IMR-90 (cell line): ENCODE data around the gene PHACTR3. TPM values are rescaled to one million over a fixed set of nuclear protein-coding genes. Genes with fewer than 3 reads are reported as not detected.

Experiments used
- ATAC-seq: fragments of 200-7000 bp; cut with Tn5 transposase; 2 replicates; pipeline ENCODE4 v1.9.1; 2020; ENCODE audit warnings: low read depth, mild to moderate bottlenecking, moderate library complexity
- BruUV-seq: library from RNA; stranded (reverse); fragments of 400-500 nt; replicated peaks from 2 replicates; lab custom pipeline; 2021; lab: Mats Ljungman, UMichigan
- CTCF ChIA-PET: fragments of 300-600 bp; formaldehyde crosslinking; extraction: SDS; loops from one replicate; lab custom pipeline; 2021; ENCODE audit warnings: antibody characterized with exemption; lab: Yijun Ruan, JAX
- POLR2A ChIA-PET: fragments of 300-600 bp; sonication (Branson Sonifier 250); formaldehyde crosslinking; loops from one replicate; lab custom pipeline; 2022; ENCODE audit warnings: antibody characterized with exemption; ENCODE audit not compliant: unreplicated experiment; lab: Charles Lee
- DNase-seq: peaks from one replicate; pipeline ENCODE4 v3.0.0; 2013
- H2AFZ ChIP-seq: replicated peaks from 2 replicates; pipeline ENCODE3; 2013; ENCODE audit warnings: low read length, mild to moderate bottlenecking; ENCODE audit not compliant: poor library complexity
- H2AK5ac ChIP-seq: 2 replicates; pipeline ENCODE4 v1.6.1; 2013; ENCODE audit warnings: low read depth, low read length, inconsistent platforms
- H2AK9ac ChIP-seq: replicated peaks from 2 replicates; pipeline ENCODE3; 2013; ENCODE audit warnings: mild to moderate bottlenecking, low read depth, low read length, moderate library complexity; ENCODE audit not compliant: poor library complexity
- H2BK120ac ChIP-seq: 2 replicates; pipeline ENCODE4 v1.6.1; 2013; ENCODE audit warnings: low read depth, low read length, inconsistent platforms
- H2BK15ac ChIP-seq: 3 replicates; pipeline ENCODE4 v1.6.1; 2013; ENCODE audit warnings: low read depth, low read length, inconsistent platforms
- H2BK20ac ChIP-seq: 2 replicates; pipeline ENCODE4 v1.6.1; 2013; ENCODE audit warnings: low read depth, mild to moderate bottlenecking, inconsistent platforms, low read length, moderate library complexity
- H2BK5ac ChIP-seq: 2 replicates; pipeline ENCODE4 v1.6.1; 2013; ENCODE audit warnings: mild to moderate bottlenecking, low read depth, low read length, inconsistent platforms; ENCODE audit not compliant: poor library complexity, severe bottlenecking
- H3K14ac ChIP-seq: replicated peaks from 2 replicates; pipeline ENCODE4 v1.6.1; 2013; ENCODE audit warnings: low read depth, low read length, inconsistent platforms
- H3K18ac ChIP-seq: 2 replicates; pipeline ENCODE4 v1.6.1; 2013; ENCODE audit warnings: low read depth, low read length, control low read depth
- H3K23ac ChIP-seq: 2 replicates; pipeline ENCODE4 v1.6.1; 2013; ENCODE audit warnings: low read depth, low read length, inconsistent platforms
- H3K27ac ChIP-seq: 2 replicates; pipeline ENCODE4 v1.5.1; 2013; ENCODE audit warnings: mild to moderate bottlenecking, control low read depth, low read length; ENCODE audit not compliant: insufficient read depth
- H3K27me3 ChIP-seq: 2 replicates; pipeline ENCODE4 v1.6.1; 2013; ENCODE audit warnings: low read length; ENCODE audit not compliant: control insufficient read depth, insufficient read depth
- H3K36me3 ChIP-seq: 2 replicates; pipeline ENCODE4 v1.6.1; 2013; ENCODE audit warnings: low read length, mixed read lengths; ENCODE audit not compliant: control insufficient read depth, insufficient read depth
- H3K4ac ChIP-seq: 2 replicates; pipeline ENCODE4 v1.6.1; 2013; ENCODE audit warnings: low read depth, low read length, inconsistent platforms
- H3K4me1 ChIP-seq: 2 replicates; pipeline ENCODE4 v1.6.1; 2013; ENCODE audit warnings: low read length, mixed read lengths; ENCODE audit not compliant: control insufficient read depth, insufficient read depth
- H3K4me2 ChIP-seq: 2 replicates; pipeline ENCODE4 v1.6.1; 2013; ENCODE audit warnings: low read depth, mild to moderate bottlenecking, control low read depth, low read length, moderate library complexity
- H3K4me3 ChIP-seq: 2 replicates; pipeline ENCODE4 v1.5.1; 2013; ENCODE audit warnings: low read depth, mild to moderate bottlenecking, control low read depth, low read length, moderate library complexity; ENCODE audit not compliant: insufficient read depth
- H3K56ac ChIP-seq: 2 replicates; pipeline ENCODE4 v1.6.1; 2013; ENCODE audit warnings: low read length, inconsistent platforms; ENCODE audit not compliant: insufficient read depth; ENCODE audit errors: extremely low read depth
- H3K79me1 ChIP-seq, 2 experiments: 2 replicates each; pipeline ENCODE4 v1.6.1; 2013; ENCODE audit warnings: low read length in 2 of 2, inconsistent platforms in 1 of 2, low read depth in 1 of 2
- H3K9ac ChIP-seq: 2 replicates; pipeline ENCODE4 v1.6.1; 2013; ENCODE audit warnings: low read depth, low read length, control low read depth
- H3K9me1 ChIP-seq: 2 replicates; pipeline ENCODE4 v1.6.1; 2013; ENCODE audit warnings: low read length, inconsistent platforms; ENCODE audit not compliant: insufficient read depth
- H3K9me3 ChIP-seq: 2 replicates; pipeline ENCODE4 v1.6.1; 2013; ENCODE audit warnings: low read length; ENCODE audit not compliant: control insufficient read depth, insufficient read depth
- H4K20me1 ChIP-seq: 2 replicates; pipeline ENCODE4 v1.6.1; 2013; ENCODE audit warnings: low read length, inconsistent platforms; ENCODE audit not compliant: insufficient read depth
- H4K5ac ChIP-seq: 2 replicates; pipeline ENCODE4 v1.6.1; 2013; ENCODE audit warnings: mild to moderate bottlenecking, low read depth, low read length, control low read depth
- H4K8ac ChIP-seq, 2 experiments: 2 replicates each; pipeline ENCODE4 v1.6.1; 2013; ENCODE audit warnings: low read depth in 2 of 2, low read length in 2 of 2, control low read depth in 1 of 2, inconsistent platforms in 1 of 2
- H4K91ac ChIP-seq: 2 replicates; pipeline ENCODE4 v1.6.1; 2013; ENCODE audit warnings: low read depth, low read length, inconsistent platforms; ENCODE audit not compliant: insufficient read depth
- MAZ ChIP-seq: IDR thresholded peaks from 2 replicates; pipeline ENCODE4 v1.6.1; 2012; ENCODE audit warnings: low read depth, mild to moderate bottlenecking, low read length, improper control_type of control experiment, moderate library complexity, borderline replicate concordance
- NFE2L2 ChIP-seq: fragments of 150-350 bp; IDR thresholded peaks from 2 replicates; pipeline ENCODE4 v1.6.1; 2016; ENCODE audit warnings: low read depth, mild to moderate bottlenecking, low read length
- POLR2A ChIP-seq: IDR thresholded peaks from 2 replicates; pipeline ENCODE4 v1.6.1; 2012; ENCODE audit warnings: mild to moderate bottlenecking, low read depth, low read length
- RFX5 ChIP-seq: IDR thresholded peaks from 2 replicates; pipeline ENCODE4 v1.8.0; 2012; ENCODE audit warnings: low read depth, mild to moderate bottlenecking, low read length, moderate library complexity
- WGBS, 2 experiments: methylation state at CpG; one replicate each; pipeline versions ENCODE4 v1.1.5 to v1.1.7; 2013; ENCODE audit warnings: missing lambda C conversion rate in 2 of 2; ENCODE audit not compliant: insufficient read length in 1 of 2; ENCODE audit errors: extremely low coverage in 2 of 2; 5-methylcytosine and 5-hydroxymethylcytosine counted together
- dilution Hi-C: fragments of 300-500 bp; cut with HindIII; formaldehyde crosslinking; loops from one replicate; pipeline ENCODE4 v1.14.3; 2018; ENCODE audit warnings: low sequenced_read_pairs; ENCODE audit not compliant: unreplicated experiment
- in situ Hi-C: fragments of 300-500 bp; cut with MboI; formaldehyde crosslinking; loops from 3 replicates; pipeline ENCODE4 v1.14.3; 2019; ENCODE audit warnings: low sequenced_read_pairs, inconsistent platforms, mixed read lengths
- intact Hi-C: fragments of 100-400 bp; cut with micrococcal nuclease; formaldehyde crosslinking; loops from 2 replicates; pipeline ENCODE4 v1.10.0; 2022
- polyA plus RNA-seq, 3 experiments: library from polyadenylated mRNA; depleted of rRNA; stranded (reverse); fragments of >200 nt; gene quantifications; 2 replicates each; pipeline ENCODE4 v1.2.3, GENCODE V29; 2012; ENCODE audit warnings: low replicate concordance in 1 of 3
- total RNA-seq: library from RNA; depleted of rRNA; stranded (reverse); fragments of >200 nt; gene quantifications from 2 replicates; pipeline ENCODE4 v1.2.3, GENCODE V29; 2012
- TF ChIP-seq, protein P1 (sequence below): fragments of 150-350 bp; IDR thresholded peaks from 2 replicates; pipeline ENCODE4 v1.6.1; 2016; ENCODE audit warnings: low read depth, mild to moderate bottlenecking, low read length, moderate library complexity, borderline replicate concordance

The PHACTR3 gene
- total and polyA plus RNA-seq, 2 of the 4 experiments (the other 2 are of a cell fraction) = not detected

GRCh38 chr20:59587570-59587969 is 16.8 kb upstream of the PHACTR3 start:
- Histone ChIP-seq H3K4me1 (no peaks in the 10 kb centered on the region), H3K27ac (no peak overlapping the region), H2AK9ac (no peak overlapping the region), H4K20me1 (no peaks in the 10 kb centered on the region), H3K4me2 (no peak overlapping the region), H2BK120ac (no peak overlapping the region), H3K4me3 (no peak overlapping the region), H3K9me3 (peaks cover 3% of the 10 kb centered on the region; the same call in 1 of the 2 replicates), H2BK15ac (no peak overlapping the region), H4K91ac (no peak overlapping the region), H4K5ac (no peak overlapping the region), H3K27me3 (no peaks in the 10 kb centered on the region), H4K8ac (no peak overlapping the region), H3K9me1 (no peaks in the 10 kb centered on the region), H2AK5ac (no peak overlapping the region), H3K79me1 (no peaks in the 10 kb centered on the region), H3K56ac (no peak overlapping the region), H3K18ac (no peak overlapping the region), H2BK5ac (no peak overlapping the region), H3K4ac (no peak overlapping the region), H3K23ac (no peak overlapping the region), H3K9ac (no peak overlapping the region), H2BK20ac (no peak overlapping the region), H2AFZ (no peak overlapping the region), H3K14ac (no peak overlapping the region), H3K36me3 (no peaks in the 10 kb centered on the region)
- ChIA-PET POLR2A (no interaction called here), CTCF (no interaction called here)
- dilution Hi-C loops (no loop called here), intact Hi-C loops (no loop called here), in situ Hi-C loops (no loop called here)
- no peak for DNase-seq
- whole genome bisulfite sequencing, 2 experiments = 23% methylated on average over 5 of the region's 6 CpGs; no CpG with 5 or more reads in 1 of the 2 experiments
- TF ChIP-seq NFE2L2 (no peak), POLR2A (no peak), RFX5 (no peak), MAZ (no peak)
- TF ChIP-seq, protein P1, sequence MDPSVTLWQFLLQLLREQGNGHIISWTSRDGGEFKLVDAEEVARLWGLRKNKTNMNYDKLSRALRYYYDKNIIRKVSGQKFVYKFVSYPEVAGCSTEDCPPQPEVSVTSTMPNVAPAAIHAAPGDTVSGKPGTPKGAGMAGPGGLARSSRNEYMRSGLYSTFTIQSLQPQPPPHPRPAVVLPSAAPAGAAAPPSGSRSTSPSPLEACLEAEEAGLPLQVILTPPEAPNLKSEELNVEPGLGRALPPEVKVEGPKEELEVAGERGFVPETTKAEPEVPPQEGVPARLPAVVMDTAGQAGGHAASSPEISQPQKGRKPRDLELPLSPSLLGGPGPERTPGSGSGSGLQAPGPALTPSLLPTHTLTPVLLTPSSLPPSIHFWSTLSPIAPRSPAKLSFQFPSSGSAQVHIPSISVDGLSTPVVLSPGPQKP = no peak
- no peak for ATAC-seq
- BruUV-seq = no TSS peak
